Left lobe of liver (tissue), 2 donors: ENCODE data around the gene TRIB2. TPM values are rescaled to one million over a fixed set of nuclear protein-coding genes. Genes with fewer than 3 reads are reported as not detected.

Source experiments
- ATAC-seq: fragments of 200-7000 bp; cut with Tn5 transposase; one replicate; pipeline ENCODE4 v1.9.1; 2020; ENCODE audit warnings: mild to moderate bottlenecking, moderate library complexity
- DNase-seq: peaks from one replicate; pipeline ENCODE4 v3.0.0-alpha.2; 2020; ENCODE audit warnings: low spot score
- total RNA-seq: library from RNA; stranded (reverse); gene quantifications from one replicate; pipeline ENCODE4 v1.2.1, GENCODE V29; 2021
- donor health status: DM: no; HTN: no; CAD: no; lungs with moderate emphysema.
- donor health status: DM: no; HTN: yes; CAD: no.

Gene TRIB2
- total RNA-seq, 1 donor from 2014 or later, result 13.8 TPM

DNA sequence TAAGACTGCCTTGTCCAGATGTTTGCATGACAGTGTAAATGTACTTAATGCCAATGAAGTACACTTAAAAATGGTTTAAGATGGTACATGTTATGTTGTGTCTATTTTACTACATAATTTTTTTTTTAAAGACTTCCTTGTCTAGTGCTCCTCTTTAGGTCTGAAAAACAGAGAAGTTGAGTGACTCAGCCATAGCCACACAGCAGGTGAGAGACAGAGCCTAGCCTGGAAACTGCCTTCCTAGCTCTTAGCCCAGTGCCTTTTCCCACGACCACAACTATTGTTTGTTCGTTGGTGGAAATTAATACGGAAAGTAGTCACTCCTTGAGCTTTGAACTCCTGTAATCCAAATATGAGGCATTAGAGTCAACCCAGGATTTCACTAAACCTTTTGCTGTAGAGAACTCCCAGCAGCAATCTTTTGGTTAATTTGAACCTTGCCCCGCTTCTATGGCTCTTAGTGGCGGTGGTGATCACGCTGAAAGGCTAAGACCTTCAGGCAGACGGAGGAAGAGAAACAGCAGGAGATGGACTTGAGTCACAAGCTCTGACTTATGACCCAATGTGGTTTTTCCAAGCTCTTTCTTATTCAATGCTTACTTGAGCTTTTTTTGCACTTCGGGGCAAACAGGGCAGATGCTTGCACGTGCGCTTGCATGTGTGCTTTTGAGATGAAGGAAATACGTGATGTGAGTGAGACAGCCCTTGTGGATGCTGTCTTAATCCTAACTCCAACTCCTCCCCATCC lies 21.2 kb downstream of the TRIB2 start:
- ATAC-seq (no peak), DNase-seq (no peak)

DNA sequence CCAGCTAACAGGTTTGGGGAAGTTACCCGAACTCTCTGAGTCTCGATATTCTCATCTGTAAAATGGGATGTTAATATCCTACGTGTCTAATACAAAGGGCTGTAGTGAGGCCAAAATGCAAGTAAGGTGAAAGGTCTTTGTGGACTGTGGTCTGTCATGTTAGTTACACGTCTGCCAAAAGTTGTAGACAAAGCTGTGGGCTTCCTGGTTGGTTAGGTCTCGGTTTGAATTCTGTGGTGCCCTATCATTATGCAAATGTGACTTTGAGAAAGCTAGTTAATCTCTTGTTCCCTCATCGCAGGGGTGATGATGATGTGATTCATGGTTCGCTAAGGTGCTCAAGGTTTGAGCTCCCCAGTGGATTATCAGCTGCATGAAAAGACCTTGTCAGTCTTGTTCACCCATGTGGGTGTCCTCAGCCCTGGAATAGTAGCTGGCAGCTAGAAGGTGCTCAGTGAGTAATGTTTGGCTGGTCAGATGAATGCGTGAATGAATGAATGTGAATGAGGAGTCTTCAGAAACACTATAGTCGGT lies 23.1 kb downstream of the TRIB2 start:
- DNase-seq (no peak), ATAC-seq (no peak)

DNA sequence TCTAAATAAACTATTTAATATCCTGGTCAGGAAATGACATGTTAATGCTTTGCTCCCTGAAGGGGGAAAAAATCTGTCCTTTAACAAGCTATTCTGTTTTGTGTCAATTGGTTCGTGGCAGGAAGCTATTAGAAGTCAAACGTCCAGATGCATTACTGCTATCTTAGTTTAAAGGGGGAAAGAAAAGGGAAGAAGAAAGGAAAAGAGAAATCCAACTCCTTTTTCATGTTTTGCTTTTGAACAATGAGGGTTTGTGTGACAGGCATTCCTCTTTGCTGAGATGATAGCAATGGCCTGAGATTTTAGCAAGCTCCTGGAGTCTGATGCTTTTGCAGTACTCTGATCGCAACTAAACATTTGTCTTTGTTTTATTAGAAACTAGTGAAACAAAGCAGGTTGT lies 24.6 kb downstream of the TRIB2 start:
- DNase-seq (no peak), ATAC-seq (no peak)

DNA sequence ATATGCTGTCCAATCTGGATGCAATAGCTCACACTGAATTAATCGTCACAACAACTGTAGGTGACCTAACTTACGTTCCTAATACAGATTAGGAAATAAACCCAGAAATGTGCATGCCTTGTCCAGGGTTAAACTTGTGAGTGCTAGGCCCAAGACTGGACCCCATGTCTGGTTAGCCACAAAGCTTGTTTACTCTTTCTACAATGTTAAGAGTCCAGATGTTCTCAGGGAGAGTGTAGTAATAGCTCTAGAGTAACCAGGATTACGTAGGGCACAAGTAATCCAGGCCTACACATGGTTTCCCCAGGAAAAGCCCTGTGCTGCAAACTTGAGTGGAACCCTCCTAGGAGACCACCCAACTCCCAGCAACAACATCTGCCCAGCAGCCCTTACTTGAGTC lies 26.2 kb downstream of the TRIB2 start:
- DNase-seq (no peak), ATAC-seq (no peak)

DNA sequence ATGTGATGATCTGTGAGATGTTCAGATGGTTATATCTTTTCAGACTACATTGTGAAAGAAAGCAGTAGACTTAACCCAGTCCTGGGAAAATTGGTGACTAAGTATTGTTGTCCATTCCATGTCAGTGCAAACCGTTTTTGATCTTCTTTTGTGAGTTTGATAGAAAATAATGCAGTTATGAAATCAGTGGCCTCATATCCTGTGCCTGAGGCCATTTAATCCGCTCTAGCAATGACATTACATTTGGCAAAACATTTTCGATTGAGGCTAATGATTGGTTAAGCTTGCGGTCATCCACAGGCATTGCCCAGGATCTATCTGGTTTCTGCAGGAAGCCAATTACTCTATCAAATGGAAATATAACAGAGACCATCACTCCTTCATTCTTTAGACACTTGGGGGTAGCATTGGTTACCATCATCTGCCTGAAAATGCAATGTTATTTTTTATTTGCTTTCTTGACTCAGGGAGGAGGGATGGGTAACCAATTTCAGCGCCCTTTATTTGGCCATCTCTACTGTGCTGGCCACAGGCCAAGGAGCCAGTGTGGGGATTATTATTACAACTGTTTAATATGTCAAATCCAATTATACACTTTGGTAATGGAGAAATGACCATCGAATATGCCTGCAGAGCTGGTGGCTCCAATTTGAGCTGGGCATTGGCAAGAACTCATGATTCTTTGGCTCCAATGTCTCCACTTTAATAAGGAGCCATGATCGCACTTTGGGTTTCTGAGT lies 33.6 kb downstream of the TRIB2 start:
- no peak for ATAC-seq
- no peak for DNase-seq

GRCh38 chr2:12754643-12755042 lies 37.9 kb downstream of the TRIB2 start:
- no peak for DNase-seq
- peak; percentile 24 for ATAC-seq

- ATAC-seq (no peak), DNase-seq (no peak)
These were observed 38.6 kb downstream of the TRIB2 start for GRCh38 chr2:12755384-12755783.

GRCh38 chr2:12759248-12759647 lies 42.5 kb downstream of the TRIB2 start:
- ATAC-seq, result no peak
- DNase-seq, result no peak

GRCh38 chr2:12761104-12761503 lies 44.4 kb downstream of the TRIB2 start:
- DNase-seq (no peak), ATAC-seq (no peak)

DNA sequence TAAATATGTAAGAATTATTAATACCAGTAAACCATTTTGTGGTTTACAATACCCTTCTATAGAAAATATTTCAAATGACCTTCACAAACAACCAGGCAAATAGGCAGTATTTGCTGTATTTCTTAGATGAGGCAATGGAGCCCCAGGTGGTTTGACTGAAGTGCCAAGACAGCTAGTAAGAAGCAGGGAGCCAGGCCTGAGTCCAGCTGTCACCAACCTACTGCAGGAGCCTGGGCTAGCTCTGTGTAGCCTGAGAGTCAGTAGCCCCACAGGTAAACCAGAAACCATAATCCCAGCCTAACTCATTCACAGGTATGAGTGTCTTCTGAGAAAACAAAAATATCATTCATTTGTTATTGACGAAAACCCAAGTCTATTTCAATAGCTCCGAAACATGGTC lies 45.6 kb downstream of the TRIB2 start:
- ATAC-seq (no peak), DNase-seq (no peak)

DNA sequence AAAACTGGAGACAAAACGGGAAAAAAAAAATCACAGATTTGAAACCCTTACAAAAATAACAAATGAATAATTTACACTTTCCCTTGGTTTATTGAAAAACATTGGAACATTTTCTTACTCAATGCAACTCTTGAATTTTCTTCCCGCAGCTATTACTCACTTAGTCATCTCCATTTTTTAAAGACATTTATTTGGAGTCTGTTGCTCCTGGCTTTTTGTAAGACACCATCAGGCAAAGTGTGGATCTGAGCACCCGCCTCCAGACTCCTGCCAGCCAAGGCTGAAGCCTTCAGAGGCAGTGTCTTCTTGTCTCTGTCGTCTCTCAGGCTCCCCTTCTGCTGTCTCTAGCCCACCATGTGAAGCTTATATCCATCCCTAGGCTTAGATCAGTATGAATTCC lies 46.2 kb downstream of the TRIB2 start:
- ATAC-seq, result no peak

DNA sequence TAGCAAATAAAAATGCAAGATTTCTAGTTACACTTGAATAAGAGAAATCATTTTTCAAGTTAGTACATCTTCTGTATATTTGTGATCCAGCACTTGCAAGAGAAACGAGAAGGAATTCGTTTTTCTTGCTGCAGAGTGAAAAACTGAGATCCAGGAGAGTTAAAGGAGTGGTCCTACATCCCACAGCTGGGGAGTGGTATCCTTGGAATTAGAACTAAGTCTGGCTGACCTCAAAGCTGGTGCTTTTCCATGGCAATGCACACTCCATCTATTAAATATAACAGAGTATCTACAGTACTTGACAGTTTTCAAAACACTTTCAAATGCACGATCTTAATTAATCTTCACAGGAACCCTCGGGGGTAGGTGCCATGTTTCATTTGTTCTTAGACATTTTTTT lies 46.8 kb downstream of the TRIB2 start:
- DNase-seq (no peak), ATAC-seq (no peak)

More for the DNA sequence above, 46.2 kb downstream of the TRIB2 start:
- DNase-seq, result no peak

GRCh38 chr2:12764075-12764730 lies 47.5 kb downstream of the TRIB2 start:
- ATAC-seq (no peak), DNase-seq (no peak)

GRCh38 chr2:12764849-12765605 lies 48.3 kb downstream of the TRIB2 start:
- ATAC-seq (no peak), DNase-seq (no peak)

- no peak for ATAC-seq
- no peak for DNase-seq
These were observed 49.7 kb downstream of the TRIB2 start for GRCh38 chr2:12766421-12766879.

GRCh38 chr2:12767541-12767940 lies 50.8 kb downstream of the TRIB2 start:
- DNase-seq, result no peak

DNA sequence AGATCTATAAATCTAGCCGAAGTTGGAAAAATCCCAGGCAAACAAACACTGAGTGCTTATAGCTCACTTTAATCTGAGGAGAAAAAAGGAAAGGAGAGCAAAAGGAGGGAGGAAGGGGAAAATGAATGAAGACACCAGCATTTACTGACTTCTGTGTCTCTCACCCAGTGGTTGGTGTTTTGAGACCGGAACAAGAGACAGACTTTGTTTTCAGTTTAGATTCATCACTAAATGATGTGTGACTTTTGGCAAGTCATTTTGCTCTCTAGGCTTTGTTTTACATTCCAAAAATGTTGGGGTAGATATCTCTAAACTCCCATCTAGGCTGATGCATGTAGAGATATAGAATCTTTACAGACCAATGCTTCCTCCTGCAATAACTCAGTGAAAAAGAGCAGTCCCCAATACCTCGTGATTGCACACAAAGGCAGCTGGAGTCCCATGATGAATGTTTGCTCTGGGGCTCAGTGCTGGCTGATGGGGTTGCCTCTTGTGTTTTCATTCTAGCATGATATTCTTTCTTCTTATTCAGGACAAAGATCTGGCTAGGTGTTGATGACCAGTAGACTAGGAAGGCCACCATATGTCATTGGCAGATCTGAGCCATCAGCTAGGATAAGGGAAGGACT lies 51.4 kb downstream of the TRIB2 start:
- ATAC-seq (no peak), DNase-seq (no peak)

More at GRCh38 chr2:12767541-12767940, 50.8 kb downstream of the TRIB2 start:
- ATAC-seq, result no peak

- DNase-seq (no peak), ATAC-seq (peak; percentile 26)
These were observed 52.9 kb downstream of the TRIB2 start for GRCh38 chr2:12769492-12770105.

DNA sequence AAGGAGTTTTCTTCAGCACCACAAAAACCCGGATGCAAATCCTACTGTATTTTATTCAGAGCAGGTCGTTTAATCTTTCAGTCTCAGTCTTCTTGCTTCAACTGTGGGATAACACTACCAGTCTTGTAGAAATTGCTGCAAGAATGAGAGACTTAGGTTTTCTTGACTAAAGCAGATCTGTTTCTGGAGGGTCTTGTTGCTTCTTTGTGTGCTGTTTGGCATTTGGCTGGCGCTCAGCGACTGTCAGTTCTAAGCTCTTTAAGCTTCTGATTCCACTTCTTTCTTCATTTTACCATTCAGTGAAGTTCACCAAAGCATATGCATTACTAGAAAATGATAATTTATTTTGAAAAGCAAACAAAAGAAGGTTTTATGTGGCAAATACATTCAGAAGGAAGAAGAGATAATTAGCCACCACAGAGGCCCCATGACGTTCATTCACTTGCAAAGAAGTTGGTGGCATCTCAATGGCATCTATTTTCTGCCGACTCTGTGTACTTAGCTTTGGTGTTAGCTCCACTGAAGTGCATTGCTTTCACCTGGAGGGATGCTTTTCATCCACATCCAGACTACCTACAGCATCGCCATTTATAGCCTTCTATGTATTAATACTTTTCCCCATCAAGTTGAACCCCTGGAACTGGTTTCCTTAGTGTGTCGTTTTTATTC lies 53.7 kb downstream of the TRIB2 start:
- DNase-seq (no peak), ATAC-seq (no peak)
